NCI-H1436 treated with DMSO at 0.1 percent for 48 hours (cell line): ENCODE data around the gene VEZT.
"Not testable (repeated sequence)": the region's sequence is repeated elsewhere in the genome, so short reads cannot be mapped to it uniquely, and the experiment has no call there.

Experiments used
- DNase-seq: peaks from one replicate; lab custom pipeline; 2025; lab: John Stamatoyannopoulos, UW

The VEZT gene

GRCh38 chr12:95224202-95225170, 6.9 kb downstream of the VEZT start:
- DNase-seq = no peak

GRCh38 chr12:95225645-95226212, 8.1 kb downstream of the VEZT start:
- DNase-seq = no peak

GRCh38 chr12:95227818-95228356, 10.3 kb downstream of the VEZT start:
- DNase-seq = no peak

- no peak for DNase-seq
These were observed 11.0 kb downstream of the VEZT start for GRCh38 chr12:95228617-95229016.

GRCh38 chr12:95229636-95230035, 12.0 kb downstream of the VEZT start:
- DNase-seq = no peak

- no peak for DNase-seq
These were observed 12.7 kb downstream of the VEZT start for GRCh38 chr12:95230313-95230712.

GRCh38 chr12:95231190-95231589, 13.6 kb downstream of the VEZT start:
- DNase-seq = no peak

- not testable (repeated sequence) for DNase-seq
These were observed 16.6 kb downstream of the VEZT start for GRCh38 chr12:95234187-95234586.

GRCh38 chr12:95235621-95236020, 18.0 kb downstream of the VEZT start:
- DNase-seq = not testable (repeated sequence)

GRCh38 chr12:95237315-95237714, 19.7 kb downstream of the VEZT start:
- DNase-seq = no peak

GRCh38 chr12:95238150-95238549, 20.5 kb downstream of the VEZT start:
- DNase-seq = no peak

GRCh38 chr12:95239216-95239615, 21.6 kb downstream of the VEZT start:
- no peak for DNase-seq

GRCh38 chr12:95239835-95240234, 22.2 kb downstream of the VEZT start:
- DNase-seq = not testable (repeated sequence)

GRCh38 chr12:95240556-95240955, 22.9 kb downstream of the VEZT start:
- no peak for DNase-seq

GRCh38 chr12:95241138-95241537, 23.5 kb downstream of the VEZT start:
- not testable (repeated sequence) for DNase-seq

GRCh38 chr12:95241761-95242506, 24.3 kb downstream of the VEZT start:
- no peak for DNase-seq

GRCh38 chr12:95243497-95244183, 26.0 kb downstream of the VEZT start:
- no peak for DNase-seq

- no peak for DNase-seq
These were observed 26.7 kb downstream of the VEZT start for GRCh38 chr12:95244350-95244749.

GRCh38 chr12:95248095-95248494, 30.5 kb downstream of the VEZT start:
- no peak for DNase-seq

- DNase-seq = no peak
These were observed 31.2 kb downstream of the VEZT start for GRCh38 chr12:95248604-95249360.

GRCh38 chr12:95253386-95253785, 35.8 kb downstream of the VEZT start:
- no peak for DNase-seq
